Liver (tissue), 3 donors: Measurements from ENCODE around the gene HYAL4.
"Not testable (repeated sequence)": the region's sequence is repeated elsewhere in the genome, so short reads cannot be mapped to it uniquely, and the experiment has no call there.

ENCODE experiments used
- CTCF ChIP-seq: fragments of 150-350 bp; IDR thresholded peaks from 2 replicates; pipeline ENCODE4 v1.5.1; 2017; ENCODE audit warnings: improper control_type of control experiment, low read depth, low read length; ENCODE audit not compliant: missing input control
- JUND ChIP-seq, 2 donors: IDR thresholded peaks; 2 replicates each; pipeline ENCODE4 v1.6.1; 2016; ENCODE audit warnings: antibody characterized with exemption in 2 of 2
- SP1 ChIP-seq: IDR thresholded peaks from 2 replicates; pipeline ENCODE4 v1.6.1; 2018; ENCODE audit warnings: antibody characterized with exemption, mild to moderate bottlenecking
- TAF1 ChIP-seq: conservative IDR thresholded peaks from 2 replicates; pipeline ENCODE4 v1.6.1; 2016; ENCODE audit warnings: antibody characterized with exemption, mild to moderate bottlenecking
- donor health status: healthy.
- donor health status: healthy.

- not testable (repeated sequence) for TF ChIP-seq JUND (IDR thresholded peaks at IDR 0.05); SP1; TAF1; CTCF
Observed at GRCh38 chr7:123819795-123820194, 25.2 kb upstream of the HYAL4 start.
